ENCODE results near the gene LUZP4.

DNA sequence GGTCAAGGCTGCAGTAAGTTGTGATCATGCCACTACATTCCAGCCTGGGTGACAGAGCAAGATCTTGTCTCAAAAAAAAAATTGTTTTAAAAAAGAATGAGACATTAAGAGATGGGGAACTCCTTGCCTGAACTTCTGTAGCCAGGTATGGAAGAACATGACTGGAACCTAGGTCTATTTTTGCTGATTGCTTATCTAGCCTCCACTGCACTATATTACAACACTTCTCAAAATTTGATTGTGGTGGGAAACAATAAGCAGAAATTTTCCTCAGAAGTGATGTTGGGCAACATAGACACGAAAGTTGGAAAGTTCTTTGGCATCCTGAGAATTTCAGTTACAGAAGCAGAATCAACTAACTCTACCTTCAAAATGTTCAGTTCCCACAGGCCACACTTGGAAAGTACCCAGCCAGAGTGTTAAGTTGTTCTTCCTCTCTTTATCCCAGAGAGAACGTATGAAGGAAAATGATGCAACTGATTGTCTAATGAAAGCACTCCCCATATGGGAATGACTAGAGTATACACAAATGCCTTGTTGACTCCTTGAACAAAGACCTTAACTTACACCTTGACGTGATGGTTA, 50.0 kb downstream of the LUZP4 start:
- TF ChIP-seq POLR2AphosphoS5 (IDR thresholded peaks at IDR 0.05; ENCODE audit: low read depth) (no peak), EZH2phosphoT487 (IDR thresholded peaks at IDR 0.05; ENCODE audit: unreplicated experiment) (no peak), EZH2 (IDR thresholded peaks at IDR 0.05; ENCODE audit: low read depth, unreplicated experiment) (no peak), REST (IDR thresholded peaks at IDR 0.05; ENCODE audit: unreplicated experiment) (no peak), STAT1 (IDR thresholded peaks at IDR 0.05; ENCODE audit: unreplicated experiment) (no peak), CREB1 (CRISPR knock-in tag; IDR thresholded peaks at IDR 0.05; ENCODE audit: low read depth) (no peak), ZNF331 (CRISPR knock-in tag; IDR thresholded peaks at IDR 0.05; ENCODE audit: low read depth) (no peak), ETS1 (IDR thresholded peaks at IDR 0.05) (no peak), JUNB (IDR thresholded peaks at IDR 0.05; ENCODE audit: unreplicated experiment) (no peak)
- TF ChIP-seq, protein P1, sequence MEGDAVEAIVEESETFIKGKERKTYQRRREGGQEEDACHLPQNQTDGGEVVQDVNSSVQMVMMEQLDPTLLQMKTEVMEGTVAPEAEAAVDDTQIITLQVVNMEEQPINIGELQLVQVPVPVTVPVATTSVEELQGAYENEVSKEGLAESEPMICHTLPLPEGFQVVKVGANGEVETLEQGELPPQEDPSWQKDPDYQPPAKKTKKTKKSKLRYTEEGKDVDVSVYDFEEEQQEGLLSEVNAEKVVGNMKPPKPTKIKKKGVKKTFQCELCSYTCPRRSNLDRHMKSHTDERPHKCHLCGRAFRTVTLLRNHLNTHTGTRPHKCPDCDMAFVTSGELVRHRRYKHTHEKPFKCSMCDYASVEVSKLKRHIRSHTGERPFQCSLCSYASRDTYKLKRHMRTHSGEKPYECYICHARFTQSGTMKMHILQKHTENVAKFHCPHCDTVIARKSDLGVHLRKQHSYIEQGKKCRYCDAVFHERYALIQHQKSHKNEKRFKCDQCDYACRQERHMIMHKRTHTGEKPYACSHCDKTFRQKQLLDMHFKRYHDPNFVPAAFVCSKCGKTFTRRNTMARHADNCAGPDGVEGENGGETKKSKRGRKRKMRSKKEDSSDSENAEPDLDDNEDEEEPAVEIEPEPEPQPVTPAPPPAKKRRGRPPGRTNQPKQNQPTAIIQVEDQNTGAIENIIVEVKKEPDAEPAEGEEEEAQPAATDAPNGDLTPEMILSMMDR (conservative IDR thresholded peaks at IDR 0.05; ENCODE audit: low read depth in 2 of 2): no peak
